ENCODE results near the gene ADD2. TPM values are rescaled to one million over a fixed set of nuclear protein-coding genes. Genes with fewer than 3 reads are reported as not detected.
"Not testable (repeated sequence)": the region's sequence is repeated elsewhere in the genome, so short reads cannot be mapped to it uniquely, and the experiment has no call there.

The ADD2 gene
- total RNA-seq, 1 experiment from 2014 or later: 5.6 TPM

DNA sequence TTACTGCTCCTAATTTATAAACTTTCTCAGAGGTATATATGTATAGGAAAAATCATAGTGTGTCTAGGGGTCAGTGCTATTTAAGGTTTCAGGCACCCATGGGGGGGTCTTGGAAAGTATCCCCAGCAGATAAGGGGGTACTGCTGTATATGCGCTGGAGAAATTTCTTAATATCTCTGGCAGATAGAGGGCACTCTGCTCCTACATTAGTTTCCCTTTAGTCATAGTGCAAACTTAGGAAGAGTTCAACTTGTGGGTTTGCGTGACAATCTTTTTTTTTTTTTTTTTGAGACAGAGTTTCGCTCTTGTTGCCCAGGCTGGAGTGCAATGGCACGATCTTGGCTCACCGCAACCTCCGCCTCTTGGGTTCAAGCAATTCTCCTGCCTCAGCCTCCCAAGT, 112.8 kb downstream of the ADD2 start:
- TF ChIP-seq, protein P1, sequence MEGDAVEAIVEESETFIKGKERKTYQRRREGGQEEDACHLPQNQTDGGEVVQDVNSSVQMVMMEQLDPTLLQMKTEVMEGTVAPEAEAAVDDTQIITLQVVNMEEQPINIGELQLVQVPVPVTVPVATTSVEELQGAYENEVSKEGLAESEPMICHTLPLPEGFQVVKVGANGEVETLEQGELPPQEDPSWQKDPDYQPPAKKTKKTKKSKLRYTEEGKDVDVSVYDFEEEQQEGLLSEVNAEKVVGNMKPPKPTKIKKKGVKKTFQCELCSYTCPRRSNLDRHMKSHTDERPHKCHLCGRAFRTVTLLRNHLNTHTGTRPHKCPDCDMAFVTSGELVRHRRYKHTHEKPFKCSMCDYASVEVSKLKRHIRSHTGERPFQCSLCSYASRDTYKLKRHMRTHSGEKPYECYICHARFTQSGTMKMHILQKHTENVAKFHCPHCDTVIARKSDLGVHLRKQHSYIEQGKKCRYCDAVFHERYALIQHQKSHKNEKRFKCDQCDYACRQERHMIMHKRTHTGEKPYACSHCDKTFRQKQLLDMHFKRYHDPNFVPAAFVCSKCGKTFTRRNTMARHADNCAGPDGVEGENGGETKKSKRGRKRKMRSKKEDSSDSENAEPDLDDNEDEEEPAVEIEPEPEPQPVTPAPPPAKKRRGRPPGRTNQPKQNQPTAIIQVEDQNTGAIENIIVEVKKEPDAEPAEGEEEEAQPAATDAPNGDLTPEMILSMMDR (conservative IDR thresholded peaks at IDR 0.05; ENCODE audit: low read depth, low read length): peak; percentile 62
- H3K27ac ChIP-seq (ENCODE audit: low read depth, low read length, poor library complexity, severe bottlenecking); H3K9me3 ChIP-seq (ENCODE audit: low read depth, low read length, poor library complexity, severe bottlenecking); POLR2A ChIA-PET (ENCODE audit: low non-redundant PET); H3K4me1 ChIP-seq (ENCODE audit: insufficient read depth, low read length, poor library complexity, severe bottlenecking); H3K36me3 ChIP-seq (ENCODE audit: insufficient read depth, low read length, poor library complexity, severe bottlenecking); H3K4me3 ChIP-seq (ENCODE audit: low read depth, low read length, poor library complexity, severe bottlenecking); BruUV-seq (replicated peaks); H3K27me3 ChIP-seq (replicated peaks; ENCODE audit: insufficient read depth, low read depth, low read length, poor library complexity): not testable (repeated sequence)
- DNase-seq (ENCODE audit: low spot score): peak; percentile 35
- intact Hi-C loops (cut with micrococcal nuclease; ENCODE audit: unreplicated experiment): loop anchor here (1.0 to 10.0 kb wide), 3 partner anchors 130 to 292 kb away; no protein-coding TSS in a partner anchor
- CTCF ChIA-PET: interaction anchor here (0.6 to 0.7 kb wide), 2 partner anchors 214 to 266 kb away, joined by 5 to 7 read pairs; no protein-coding TSS in a partner anchor

DNA sequence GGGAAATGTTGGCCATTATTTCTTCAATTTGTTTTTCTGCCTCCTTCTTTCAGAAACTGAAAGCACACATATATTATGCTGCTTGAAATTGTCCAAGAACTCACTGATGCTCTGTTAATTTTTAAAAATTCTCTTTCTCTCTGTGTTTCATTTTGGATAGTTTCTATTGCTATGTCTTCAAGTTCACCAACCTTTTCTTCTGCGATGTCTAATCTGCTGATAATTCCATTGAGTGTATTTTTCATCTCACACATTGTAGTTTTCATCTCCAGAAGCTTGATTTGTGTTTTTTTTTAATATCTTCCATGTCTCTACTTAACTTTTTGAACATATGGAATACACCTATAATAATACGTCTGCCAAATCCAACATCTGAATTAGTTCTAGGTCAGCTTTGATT, 116.3 kb downstream of the ADD2 start:
- ChIA-PET POLR2A (ENCODE audit: low non-redundant PET) (no interaction called here), CTCF (no interaction called here)
- no peaks in the 10 kb centered on the region for H3K9me3 ChIP-seq (ENCODE audit: low read depth, low read length, poor library complexity, severe bottlenecking)
- BruUV-seq (replicated peaks): no TSS peak
- no peak for TF ChIP-seq EZH2 (IDR thresholded peaks at IDR 0.05; ENCODE audit: borderline replicate concordance, low read depth, low read length, poor library complexity, severe bottlenecking)
- TF ChIP-seq, protein P1 (conservative IDR thresholded peaks at IDR 0.05; ENCODE audit: low read depth, low read length): no peak
- H3K4me1 ChIP-seq (ENCODE audit: insufficient read depth, low read length, poor library complexity, severe bottlenecking): no peaks in the 10 kb centered on the region
- H3K27ac ChIP-seq (ENCODE audit: low read depth, low read length, poor library complexity, severe bottlenecking): no peak overlapping the region
- intact Hi-C loops (cut with micrococcal nuclease; ENCODE audit: unreplicated experiment): loop anchor here (10.0 kb wide), 1 partner anchor 213 kb away; no protein-coding TSS in a partner anchor
- no peaks in the 10 kb centered on the region for H3K27me3 ChIP-seq (replicated peaks; ENCODE audit: insufficient read depth, low read depth, low read length, poor library complexity)
- H3K4me3 ChIP-seq (ENCODE audit: low read depth, low read length, poor library complexity, severe bottlenecking): no peak overlapping the region
- H3K36me3 ChIP-seq (ENCODE audit: insufficient read depth, low read length, poor library complexity, severe bottlenecking): no peaks in the 10 kb centered on the region
- no peak for DNase-seq (ENCODE audit: low spot score)

DNA sequence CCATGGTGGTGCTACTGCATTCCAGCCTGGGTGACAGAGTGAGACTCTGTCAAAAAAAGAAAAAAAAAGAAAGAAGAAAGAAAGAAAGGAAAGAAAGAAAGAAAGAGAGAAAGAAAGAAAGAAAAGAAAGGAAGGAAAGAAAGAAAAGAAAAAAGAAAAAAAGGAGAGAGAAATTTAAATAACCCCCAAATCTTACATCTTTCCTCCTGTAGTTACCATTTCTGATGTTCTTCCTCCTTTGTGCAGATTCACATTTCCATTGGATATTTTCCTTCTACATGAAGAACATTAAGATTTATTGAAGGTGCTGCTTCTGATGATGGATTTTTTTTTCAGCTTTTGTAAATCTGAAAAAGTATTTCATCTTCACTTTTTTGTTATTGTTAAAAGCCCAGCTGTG, 117.0 kb downstream of the ADD2 start:
- no peak overlapping the region for H3K27ac ChIP-seq (ENCODE audit: low read depth, low read length, poor library complexity, severe bottlenecking)
- H3K4me3 ChIP-seq (ENCODE audit: low read depth, low read length, poor library complexity, severe bottlenecking): no peak overlapping the region
- TF ChIP-seq EZH2 (IDR thresholded peaks at IDR 0.05; ENCODE audit: borderline replicate concordance, low read depth, low read length, poor library complexity, severe bottlenecking): no peak
- TF ChIP-seq, protein P1 (conservative IDR thresholded peaks at IDR 0.05; ENCODE audit: low read depth, low read length): no peak
- POLR2A ChIA-PET (ENCODE audit: low non-redundant PET): no interaction called here
- no peaks in the 10 kb centered on the region for H3K9me3 ChIP-seq (ENCODE audit: low read depth, low read length, poor library complexity, severe bottlenecking)
- H3K4me1 ChIP-seq (ENCODE audit: insufficient read depth, low read length, poor library complexity, severe bottlenecking): no peaks in the 10 kb centered on the region
- intact Hi-C loops (cut with micrococcal nuclease; ENCODE audit: unreplicated experiment): loop anchor here (10.0 kb wide), 1 partner anchor 214 kb away; no protein-coding TSS in a partner anchor
- no TSS peak for BruUV-seq (replicated peaks)
- no peaks in the 10 kb centered on the region for H3K27me3 ChIP-seq (replicated peaks; ENCODE audit: insufficient read depth, low read depth, low read length, poor library complexity)
- CTCF ChIA-PET: no interaction called here
- no peaks in the 10 kb centered on the region for H3K36me3 ChIP-seq (ENCODE audit: insufficient read depth, low read length, poor library complexity, severe bottlenecking)
- no peak for DNase-seq (ENCODE audit: low spot score)
